Heart right ventricle (tissue), 16 donors: ENCODE results near the gene MAD1L1. TPM values are rescaled to one million over a fixed set of nuclear protein-coding genes. Genes with fewer than 3 reads are reported as not detected.

Source experiments
- ATAC-seq, 8 donors: fragments of 200-7000 bp; cut with Tn5 transposase; one replicate each; pipeline ENCODE4 v1.9.1; 2020; ENCODE audit warnings: mild to moderate bottlenecking in 8 of 8, moderate library complexity in 8 of 8, moderate number of reproducible peaks in 1 of 8
- DNase-seq, 2 donors: peaks; one replicate each; pipeline ENCODE4 v3.0.0-alpha.2; 2020
- H3K27ac ChIP-seq, 10 donors: fragments of 200-600 bp; sonication (generic) in 2 of 10; one replicate each; pipeline versions ENCODE4 v1.5.0 to v1.8.0; 2020 to 2022; ENCODE audit warnings: mild to moderate bottlenecking in 3 of 10
- H3K27me3 ChIP-seq, 7 donors: fragments of 200-600 bp; one replicate each; pipeline ENCODE4 v1.8.0; 2021 to 2022; ENCODE audit warnings: mild to moderate bottlenecking in 2 of 7
- H3K36me3 ChIP-seq, 9 donors: fragments of 200-600 bp; sonication (generic) in 1 of 9; one replicate each; pipeline versions ENCODE4 v1.5.0 to v1.8.0; 2020 to 2022; ENCODE audit warnings: mild to moderate bottlenecking in 2 of 9
- H3K4me1 ChIP-seq, 9 donors: fragments of 200-600 bp; sonication (generic) in 1 of 9; one replicate each; pipeline versions ENCODE4 v1.5.0 to v1.8.0; 2020 to 2022; ENCODE audit warnings: mild to moderate bottlenecking in 4 of 9
- H3K4me3 ChIP-seq, 10 donors: fragments of 200-600 bp; sonication (generic) in 2 of 10; one replicate each; pipeline versions ENCODE4 v1.5.0 to v1.8.0; 2020 to 2022; ENCODE audit warnings: mild to moderate bottlenecking in 7 of 10, moderate library complexity in 2 of 10
- H3K9me3 ChIP-seq, 11 donors: fragments of 200-600 bp in 10 of 11; sonication (generic) in 2 of 11; one replicate each; pipeline versions ENCODE4 v1.5.0 to v1.8.0; 2013 to 2022; ENCODE audit warnings: mild to moderate bottlenecking in 2 of 11, control low read depth in 1 of 11, moderate library complexity in 1 of 11
- WGBS, 2 donors: extraction: QIAGEN DNeasy Blood & Tissue Kit; methylation state at CpG; one replicate each; pipeline ENCODE4 v1.1.7; 2013; ENCODE audit warnings: inconsistent platforms in 1 of 2; 5-methylcytosine and 5-hydroxymethylcytosine counted together
- intact Hi-C, 10 donors: fragments of 100-400 bp; cut with DNase I; formaldehyde crosslinking; loops; one replicate each; pipeline versions ENCODE4 v1.11.1 to v1.14.2; 2022
- polyA plus RNA-seq, 2 donors: library from polyadenylated mRNA; stranded (reverse); fragments of 200-250 nt; gene quantifications; one replicate each; pipeline ENCODE4 v1.2.3, GENCODE V29; 2013
- total RNA-seq, 10 donors: library from RNA; stranded (reverse); fragmentation: NEBNext Ultra II Directional in 3 of 10; extraction: Animal tissue kit (Norgen Biotek cat#: 25700) in 3 of 10; gene quantifications; one replicate each; pipeline versions ENCODE4 v1.2.1 to v1.2.4, GENCODE V29; 2021 to 2023
- TF ChIP-seq, protein P1 (sequence below), 9 donors: fragments of 200-600 bp; sonication (generic) in 2 of 9; IDR thresholded peaks; one replicate each; pipeline versions ENCODE4 v1.5.0 to v1.8.0; 2021 to 2022; ENCODE audit warnings: antibody characterized with exemption in 9 of 9, mild to moderate bottlenecking in 5 of 9, moderate library complexity in 1 of 9
- donor health status: Arrhythmogenic right ventricular cardiomyopathy.
- donor health status: ischemic (EF 13 %, LVEDD 7.1; RV severe dilation, severe dysfunction).
- donor health status: healthy with polysubstance abuse.
- donor health status: DM: no; HTN: yes; CAD: no.
- donor health status: DM: no; HTN: no; CAD: no.
- donor health status: ischemic (EF 25% LVEDD 6.9; RV normal size, moderate dysfunction).
- donor health status: ischemic (EF 25% LVEDD 5.7; RV mildly dilated, moderate dysfunction).
- donor health status: healthy.
- donor health status: DM: yes; HTN: yes; CAD: no.
- donor health status: Ischemic cardiomyopathy.
- donor health status: ischemic (EF 35%, LVEDD 5.7; RV mildly dilated, moderate dysfunction).
- donor health status: nonischemic (EF 11% LVEDD 7.7; RV severe dilation, severe dysfunction).
- donor health status: DM: yes; HTN: yes; CAD: no.
- donor health status: PGD.
- donor health status: ischemic (EF 29% LVEDD 5.4; RV normal size, mild dysfunction).
- donor health status: nonischemic (EF 23%, LVEDD 6.1; RV moderate dilation, normal function).

Gene MAD1L1
- total and polyA plus RNA-seq, 12 donors: 13.8 to 46.8 (median 20.2) TPM

DNA sequence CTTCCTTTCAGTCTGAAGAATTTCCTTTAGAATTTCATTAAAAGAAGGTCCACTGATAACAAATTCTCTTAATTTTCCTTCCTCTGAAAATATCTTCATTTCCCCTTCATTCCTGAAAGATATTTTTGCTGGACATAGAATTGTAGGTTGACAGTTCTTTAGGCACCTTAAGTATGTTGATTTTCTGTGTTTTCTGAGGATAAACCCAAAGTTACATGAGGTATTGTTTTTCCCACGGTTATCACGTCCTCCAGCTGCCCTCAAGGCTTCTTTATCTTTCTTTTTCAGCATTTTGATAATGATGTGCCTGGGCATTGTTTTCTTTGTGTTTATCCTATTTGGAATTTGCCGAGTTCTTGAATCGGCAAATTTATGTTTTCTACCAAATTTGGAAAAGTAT is 457.4 kb downstream of the MAD1L1 start:
- intact Hi-C loops: no loop called here
- DNase-seq: no peak
- WGBS, 2 donors: 60 to 70% methylated on average over 4 of the region's 4 CpGs
- TF ChIP-seq, protein P1, sequence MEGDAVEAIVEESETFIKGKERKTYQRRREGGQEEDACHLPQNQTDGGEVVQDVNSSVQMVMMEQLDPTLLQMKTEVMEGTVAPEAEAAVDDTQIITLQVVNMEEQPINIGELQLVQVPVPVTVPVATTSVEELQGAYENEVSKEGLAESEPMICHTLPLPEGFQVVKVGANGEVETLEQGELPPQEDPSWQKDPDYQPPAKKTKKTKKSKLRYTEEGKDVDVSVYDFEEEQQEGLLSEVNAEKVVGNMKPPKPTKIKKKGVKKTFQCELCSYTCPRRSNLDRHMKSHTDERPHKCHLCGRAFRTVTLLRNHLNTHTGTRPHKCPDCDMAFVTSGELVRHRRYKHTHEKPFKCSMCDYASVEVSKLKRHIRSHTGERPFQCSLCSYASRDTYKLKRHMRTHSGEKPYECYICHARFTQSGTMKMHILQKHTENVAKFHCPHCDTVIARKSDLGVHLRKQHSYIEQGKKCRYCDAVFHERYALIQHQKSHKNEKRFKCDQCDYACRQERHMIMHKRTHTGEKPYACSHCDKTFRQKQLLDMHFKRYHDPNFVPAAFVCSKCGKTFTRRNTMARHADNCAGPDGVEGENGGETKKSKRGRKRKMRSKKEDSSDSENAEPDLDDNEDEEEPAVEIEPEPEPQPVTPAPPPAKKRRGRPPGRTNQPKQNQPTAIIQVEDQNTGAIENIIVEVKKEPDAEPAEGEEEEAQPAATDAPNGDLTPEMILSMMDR (IDR thresholded peaks at IDR 0.05): no peak
- Histone ChIP-seq H3K27ac (no peak overlapping the region), H3K9me3 (peaks cover 0 to 22% (median 5%) of the 10 kb centered on the region in 11 donors), H3K27me3 (no peaks in the 10 kb centered on the region), H3K4me3 (no peak overlapping the region), H3K4me1 (no peaks in the 10 kb centered on the region), H3K36me3 (no peaks in the 10 kb centered on the region)
- ATAC-seq: no peak

DNA sequence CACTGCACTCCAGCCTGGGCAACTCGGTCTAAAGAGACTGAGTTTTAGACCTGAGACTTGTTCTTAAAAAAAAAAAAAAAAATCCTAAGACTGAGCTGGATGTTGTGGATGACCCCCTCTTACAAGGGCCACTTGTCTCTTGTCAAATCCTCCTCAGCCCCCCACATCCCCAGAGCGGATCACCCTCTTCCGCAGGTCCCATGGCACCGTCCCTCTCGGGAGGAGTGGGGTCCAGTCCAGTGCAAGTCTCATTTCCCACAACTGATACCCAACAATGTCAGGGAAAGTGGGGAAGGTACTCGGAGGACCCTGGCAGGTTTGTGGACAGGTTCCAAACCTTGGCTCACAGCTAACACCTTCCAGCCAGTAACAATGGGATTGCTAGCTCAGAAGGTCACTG is 462.4 kb downstream of the MAD1L1 start:
- WGBS, 2 donors: 92 to 93% methylated on average over 6 of the region's 6 CpGs
- peaks cover 0 to 6% (median 0%) of the 10 kb centered on the region in 11 donors for H3K9me3 ChIP-seq
- DNase-seq (no peak), ATAC-seq (no peak)
- no peaks in the 10 kb centered on the region for H3K4me1 ChIP-seq
- H3K27ac ChIP-seq: no peak overlapping the region
- H3K4me3 ChIP-seq: no peak overlapping the region
- TF ChIP-seq, protein P1 (IDR thresholded peaks at IDR 0.05): no peak
- peaks cover 0 to 2% (median 0%) of the 10 kb centered on the region in 7 donors for H3K27me3 ChIP-seq
- intact Hi-C loops: no loop called here
- no peaks in the 10 kb centered on the region for H3K36me3 ChIP-seq

DNA sequence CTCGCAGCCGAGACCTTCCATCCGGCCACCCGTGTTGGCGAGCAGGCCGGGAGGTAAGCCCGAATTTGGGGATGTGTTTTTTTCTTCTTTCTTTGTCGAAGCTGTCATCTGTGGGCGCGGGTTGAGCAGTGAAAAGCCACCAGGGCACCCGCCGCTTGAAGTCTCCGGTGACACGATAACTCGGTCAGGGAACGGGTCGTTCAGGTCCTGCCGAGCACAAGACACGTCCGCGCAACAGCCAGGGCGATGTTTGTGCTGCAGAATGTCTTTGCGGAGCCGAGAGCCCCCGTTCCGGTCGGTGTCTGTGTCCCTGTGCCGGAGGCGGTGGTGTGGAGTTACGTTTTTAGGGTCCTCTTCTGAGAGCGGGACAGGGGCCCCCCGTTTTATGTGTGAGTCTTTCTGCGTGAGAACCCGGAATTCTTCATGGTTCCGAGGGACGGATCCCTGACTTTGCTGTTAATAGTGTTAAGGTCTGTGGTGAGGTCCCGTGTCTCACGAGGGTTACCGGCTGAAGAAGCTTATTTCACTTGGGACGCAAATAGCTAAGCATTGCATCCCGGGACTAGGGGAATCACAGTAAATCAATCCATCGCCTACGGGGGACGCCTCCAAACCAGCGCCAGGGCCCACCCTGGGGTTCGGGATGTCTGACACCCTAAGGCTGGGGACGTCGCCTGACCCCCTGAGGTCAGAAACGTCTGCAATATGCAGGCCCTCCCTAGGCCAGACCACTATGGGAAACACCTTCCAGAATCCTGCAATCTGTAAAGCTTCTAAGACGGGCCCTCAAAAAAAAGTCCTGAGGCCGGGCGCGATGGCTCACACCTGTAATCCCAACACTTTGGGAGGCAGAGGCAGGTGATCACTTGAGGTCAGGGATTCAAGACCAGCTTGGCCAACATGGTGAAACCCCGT is 463.2 kb downstream of the MAD1L1 start:
- Histone ChIP-seq H3K9me3 (peaks cover 0 to 4% (median 0%) of the 10 kb centered on the region in 11 donors), H3K4me1 (no peaks in the 10 kb centered on the region), H3K36me3 (no peaks in the 10 kb centered on the region), H3K4me3 (no peak overlapping the region), H3K27me3 (peaks cover 0 to 2% (median 0%) of the 10 kb centered on the region in 7 donors), H3K27ac (no peak overlapping the region)
- ATAC-seq (no peak), DNase-seq (no peak)
- WGBS, 2 donors: 93 to 94% methylated on average over 54 of the region's 54 CpGs
- intact Hi-C loops: loop anchor here in 3 of 10 donors (10.0 kb wide), 3 partner anchors 105 to 185 kb away; no protein-coding TSS in a partner anchor
- TF ChIP-seq, protein P1 (IDR thresholded peaks at IDR 0.05): no peak

DNA sequence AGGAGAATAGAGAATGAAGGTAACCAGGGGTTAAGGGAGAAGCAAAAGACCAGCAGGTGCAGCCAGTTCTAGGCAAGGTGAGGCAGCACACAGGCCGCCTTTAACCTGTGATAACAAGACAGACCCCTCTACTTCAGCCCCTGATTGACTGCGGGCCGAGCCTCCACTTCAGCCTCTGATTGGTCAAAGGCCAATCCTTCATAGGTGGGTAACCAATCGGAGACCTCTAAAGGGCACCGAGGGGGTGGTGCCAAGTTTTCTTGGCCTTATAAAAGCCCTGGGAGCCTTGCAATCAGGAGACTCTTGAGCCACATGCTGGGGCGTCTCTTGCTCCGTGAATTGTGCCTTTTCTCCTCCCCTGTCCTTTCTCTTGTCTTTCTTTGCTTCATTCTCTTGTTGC is 463.9 kb downstream of the MAD1L1 start:
- peaks cover 0 to 2% (median 0%) of the 10 kb centered on the region in 7 donors for H3K27me3 ChIP-seq
- peaks cover 0 to 12% (median 6%) of the 10 kb centered on the region in 11 donors for H3K9me3 ChIP-seq
- intact Hi-C loops: loop anchor here in 3 of 10 donors (10.0 kb wide), 3 partner anchors 104 to 184 kb away; no protein-coding TSS in a partner anchor
- H3K36me3 ChIP-seq: no peaks in the 10 kb centered on the region
- H3K27ac ChIP-seq: no peak overlapping the region
- DNase-seq: no peak
- WGBS, 2 donors: 84 to 85% methylated on average over 7 of the region's 7 CpGs
- H3K4me1 ChIP-seq: no peaks in the 10 kb centered on the region
- TF ChIP-seq, protein P1 (IDR thresholded peaks at IDR 0.05): no peak
- H3K4me3 ChIP-seq: no peak overlapping the region
- ATAC-seq: no peak
